Activated CD8-positive, alpha-beta T cell treated with anti-CD3 and anti-CD28 coated beads for 36 hours (primary cell): ENCODE data around the gene TRIM72. TPM values are rescaled to one million over a fixed set of nuclear protein-coding genes. Genes with fewer than 3 reads are reported as not detected.

Experiments used
- ATAC-seq: fragments of 200-7000 bp; cut with Tn5 transposase; one replicate; pipeline ENCODE4 v1.10.0; 2021; ENCODE audit warnings: mild to moderate bottlenecking, moderate library complexity
- CTCF ChIA-PET: fragments of 350-600 bp; sonication (Branson Sonifier 250); formaldehyde crosslinking; loops from one replicate; lab custom pipeline; 2021; ENCODE audit warnings: antibody characterized with exemption; lab: Charles Lee
- POLR2A ChIA-PET: fragments of 350-600 bp; sonication (Branson Sonifier 250); formaldehyde crosslinking; loops from one replicate; lab custom pipeline; 2021; ENCODE audit warnings: antibody characterized with exemption; lab: Charles Lee
- DNase-seq: peaks from one replicate; pipeline ENCODE4 v3.0.0-alpha.2; 2020
- H3K27ac Mint-ChIP-seq: one replicate; pipeline ENCODE4 v1.8.0; 2021; ENCODE audit warnings: mild to moderate bottlenecking, mixed read lengths
- H3K27me3 Mint-ChIP-seq: one replicate; pipeline ENCODE4 v1.8.0; 2021; ENCODE audit warnings: mixed read lengths
- H3K36me3 Mint-ChIP-seq: one replicate; pipeline ENCODE4 v1.8.0; 2021; ENCODE audit warnings: low read depth, mixed read lengths
- H3K4me1 Mint-ChIP-seq: one replicate; pipeline ENCODE4 v1.8.0; 2021; ENCODE audit warnings: low read depth, mixed read lengths
- H3K4me3 Mint-ChIP-seq: one replicate; pipeline ENCODE4 v1.8.0; 2021; ENCODE audit warnings: mild to moderate bottlenecking, moderate library complexity, mixed read lengths
- H3K9me3 Mint-ChIP-seq: one replicate; pipeline ENCODE4 v1.8.0; 2021; ENCODE audit warnings: mixed read lengths
- CTCF ChIP-seq: fragments of 200-600 bp; IDR thresholded peaks from one replicate; pipeline ENCODE4 v1.8.0; 2022; ENCODE audit warnings: antibody characterized with exemption, mild to moderate bottlenecking
- intact Hi-C: fragments of 100-400 bp; cut with micrococcal nuclease; formaldehyde crosslinking; loops from one replicate; pipeline ENCODE4 v1.10.0; 2022
- total RNA-seq, 2 experiments: library from RNA; stranded (reverse); gene quantifications; one replicate each; pipeline ENCODE4 v1.2.3, GENCODE V29; 2021

The TRIM72 gene
- total RNA-seq, 2 experiments from 2014 or later = not detected

- no peaks in the 10 kb centered on the region for H3K27me3 Mint-ChIP-seq
- peaks cover 94% of the 10 kb centered on the region for H3K36me3 Mint-ChIP-seq
- intact Hi-C loops = no loop called here
- ATAC-seq (no peak), DNase-seq (no peak)
- H3K27ac Mint-ChIP-seq = peak overlapping the region; percentile 66
- ChIA-PET POLR2A (interaction anchor here (0.7 to 17.2 kb wide), 10 partner anchors 9 to 687 kb away, joined by 3 to 482 read pairs (median 3); partner anchors contain the start of genes FUS, PYCARD, PYDC1 and TRIM72), CTCF (interaction anchor here (0.8 to 1.1 kb wide), 2 partner anchors 12 to 98 kb away, joined by 3 to 4 read pairs; partner anchors contain the start of gene PYCARD)
- H3K4me3 Mint-ChIP-seq = no peak overlapping the region
- TF ChIP-seq CTCF = no peak
- H3K4me1 Mint-ChIP-seq = peaks cover 83% of the 10 kb centered on the region
- no peaks in the 10 kb centered on the region for H3K9me3 Mint-ChIP-seq
Observed at GRCh38 chr16:31190061-31190460, 23.9 kb upstream of the TRIM72 start.

GRCh38 chr16:31190818-31191444 lies 23.0 kb upstream of the TRIM72 start:
- TF ChIP-seq CTCF = no peak
- ChIA-PET CTCF (interaction anchor here (0.8 kb wide), 1 partner anchor 99 kb away, joined by 3 read pairs; no protein-coding TSS in a partner anchor), POLR2A (interaction anchor here (1.0 to 17.2 kb wide), 8 partner anchors 9 to 687 kb away, joined by 3 to 482 read pairs (median 4); partner anchors contain the start of genes FUS, PYCARD, PYDC1 and ZNF843)
- DNase-seq (no peak), ATAC-seq (no peak)
- H3K36me3 Mint-ChIP-seq = peaks cover 91% of the 10 kb centered on the region
- H3K27me3 Mint-ChIP-seq = no peaks in the 10 kb centered on the region
- intact Hi-C loops = no loop called here
- peaks cover 77% of the 10 kb centered on the region for H3K4me1 Mint-ChIP-seq
- H3K4me3 Mint-ChIP-seq = no peak overlapping the region
- peak overlapping the region; percentile 66 for H3K27ac Mint-ChIP-seq
- H3K9me3 Mint-ChIP-seq = no peaks in the 10 kb centered on the region

- intact Hi-C loops = no loop called here
- ATAC-seq (no peak), DNase-seq (no peak)
- ChIA-PET CTCF (interaction anchor here (0.7 kb wide), 1 partner anchor 43 kb away, joined by 3 read pairs; no protein-coding TSS in a partner anchor), POLR2A (interaction anchor here (0.6 to 17.2 kb wide), 10 partner anchors 10 to 266 kb away, joined by 3 to 482 read pairs (median 5); partner anchors contain the start of genes ARMC5, FUS and PYCARD)
- no peak for TF ChIP-seq CTCF
- Mint-ChIP-seq H3K4me3 (peak overlapping the region; percentile 31), H3K4me1 (peaks cover 72% of the 10 kb centered on the region), H3K36me3 (peaks cover 90% of the 10 kb centered on the region), H3K9me3 (no peaks in the 10 kb centered on the region), H3K27ac (peak overlapping the region; percentile 76), H3K27me3 (no peaks in the 10 kb centered on the region)
Observed at GRCh38 chr16:31191697-31192428, 22.1 kb upstream of the TRIM72 start.

- Mint-ChIP-seq H3K27ac (peak overlapping the region; percentile 67), H3K4me1 (peaks cover 64% of the 10 kb centered on the region), H3K36me3 (peaks cover 81% of the 10 kb centered on the region), H3K27me3 (no peaks in the 10 kb centered on the region), H3K9me3 (no peaks in the 10 kb centered on the region), H3K4me3 (no peak overlapping the region)
- no peak for DNase-seq
- intact Hi-C loops = no loop called here
- CTCF ChIA-PET = interaction anchor here (0.7 kb wide), 1 partner anchor 42 kb away, joined by 3 read pairs; no protein-coding TSS in a partner anchor
- no peak for ATAC-seq
- POLR2A ChIA-PET = interaction anchor here (0.6 to 17.2 kb wide), 17 partner anchors 8 to 681 kb away, joined by 3 to 482 read pairs (median 4); partner anchors contain the start of genes ARMC5, FUS, ITGAX and PYCARD
- no peak for TF ChIP-seq CTCF
Observed at GRCh38 chr16:31192856-31193642, 20.9 kb upstream of the TRIM72 start.
